HG03280 (cell line): ENCODE results near the gene TMEM86A.
"Not testable (repeated sequence)": the region's sequence is repeated elsewhere in the genome, so short reads cannot be mapped to it uniquely, and the experiment has no call there.

Experiments
- ATAC-seq: cut with Tn5 transposase; IDR thresholded peaks from one replicate; pipeline ENCODE4 v1.9.1; 2021; ENCODE audit warnings: mild to moderate bottlenecking, moderate library complexity; ENCODE audit not compliant: unreplicated experiment

Gene TMEM86A, protein sequence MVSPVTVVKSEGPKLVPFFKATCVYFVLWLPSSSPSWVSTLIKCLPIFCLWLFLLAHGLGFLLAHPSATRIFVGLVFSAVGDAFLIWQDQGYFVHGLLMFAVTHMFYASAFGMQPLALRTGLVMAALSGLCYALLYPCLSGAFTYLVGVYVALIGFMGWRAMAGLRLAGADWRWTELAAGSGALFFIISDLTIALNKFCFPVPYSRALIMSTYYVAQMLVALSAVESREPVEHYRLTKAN

GRCh38 chr11:18698341-18699268, at the start of gene TMEM86A:
Gene TMEM86A (plus strand): TSS chr11:18698779. CDS start chr11:18698887, 108 bp downstream.
- peak; percentile 87 for ATAC-seq

- ATAC-seq: no peak
Measured at GRCh38 chr11:18650353-18650752, 48.2 kb upstream of the TMEM86A start.

GRCh38 chr11:18650859-18651557, 47.6 kb upstream of the TMEM86A start:
- no peak for ATAC-seq

- no peak for ATAC-seq
Measured at GRCh38 chr11:18657673-18658072, 40.9 kb upstream of the TMEM86A start.

DNA sequence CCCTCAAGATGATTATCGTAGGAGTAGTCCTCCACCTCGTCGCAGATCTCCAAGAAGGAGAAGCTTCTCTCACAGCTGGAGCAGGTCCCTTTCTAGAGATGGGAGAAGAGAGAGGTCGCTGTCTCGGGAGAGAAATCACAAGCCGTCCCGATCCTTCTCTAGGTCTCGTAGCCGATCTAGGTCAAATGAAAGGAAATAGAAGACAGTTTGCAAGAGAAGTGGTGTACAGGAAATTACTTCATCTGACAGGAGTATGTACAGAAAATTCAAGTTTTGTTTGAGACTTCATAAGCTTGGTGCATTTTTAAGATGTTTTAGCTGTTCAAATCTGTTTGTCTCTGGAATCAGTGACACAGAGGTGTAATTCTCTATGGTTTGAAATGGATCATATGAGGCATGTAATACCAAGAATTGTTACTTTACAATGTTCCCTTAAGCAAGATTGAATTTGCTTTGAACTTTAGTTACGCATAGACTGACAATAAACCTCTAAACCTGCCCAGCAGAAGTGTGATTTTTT, 33.2 kb upstream of the TMEM86A start:
- not testable (repeated sequence) for ATAC-seq

DNA sequence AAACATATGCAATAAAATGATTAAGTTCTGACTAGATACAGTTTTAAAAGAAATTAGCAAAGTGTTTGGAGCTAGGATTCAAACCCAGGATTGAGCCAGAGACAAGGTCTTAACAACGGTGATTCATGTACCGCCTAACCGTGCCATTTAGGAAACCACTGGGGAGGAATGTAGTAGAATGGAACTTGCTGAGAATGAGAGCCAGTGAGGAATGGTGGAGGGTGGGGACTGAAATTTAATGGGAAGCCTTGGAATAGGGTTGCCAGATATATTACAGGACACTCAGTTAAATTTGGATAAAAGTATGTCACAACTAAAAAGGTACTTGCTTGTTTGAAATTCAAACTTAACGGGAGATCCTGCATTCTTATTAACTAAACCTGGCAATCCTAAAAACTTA, 30.4 kb upstream of the TMEM86A start:
- no peak for ATAC-seq

DNA sequence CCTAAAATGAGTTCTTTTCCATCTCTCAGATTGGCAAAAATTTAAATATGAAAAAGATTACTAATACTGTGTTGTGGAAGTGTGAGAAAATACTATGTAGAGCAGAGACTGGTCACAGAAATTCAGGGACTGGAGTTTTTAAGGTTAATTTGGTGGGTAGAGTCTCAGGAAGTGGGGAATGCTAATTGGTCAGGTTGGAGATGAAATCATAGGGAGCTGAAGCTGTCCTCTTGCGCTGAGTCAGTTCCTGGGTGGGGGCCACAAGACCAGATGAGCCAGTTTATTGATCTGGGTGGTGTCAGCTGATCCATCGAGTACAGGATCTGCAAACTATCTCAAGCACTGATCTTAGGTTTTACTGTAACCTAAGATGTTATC, 29.4 kb upstream of the TMEM86A start:
- ATAC-seq: no peak

GRCh38 chr11:18669711-18670110, 28.9 kb upstream of the TMEM86A start:
- no peak for ATAC-seq

DNA sequence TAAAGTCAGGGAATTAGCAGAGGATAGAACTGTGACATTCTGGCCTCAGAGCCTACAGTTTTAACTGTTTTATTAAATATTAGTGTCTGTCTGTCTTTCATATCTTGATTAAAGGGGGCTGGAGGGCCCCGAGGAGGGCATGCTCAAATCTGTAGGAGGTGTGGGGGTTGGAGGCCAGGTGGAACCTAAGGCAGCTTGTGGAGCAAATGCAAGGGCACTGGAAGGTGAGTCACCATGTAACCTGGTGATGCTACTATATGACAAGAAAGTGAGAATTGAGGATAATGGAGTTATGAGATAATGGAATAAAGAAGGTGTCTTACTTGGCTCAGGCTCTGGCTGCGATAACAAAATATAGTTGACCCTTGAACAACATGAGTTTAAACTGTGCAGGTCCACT, 27.3 kb upstream of the TMEM86A start:
- ATAC-seq: no peak

DNA sequence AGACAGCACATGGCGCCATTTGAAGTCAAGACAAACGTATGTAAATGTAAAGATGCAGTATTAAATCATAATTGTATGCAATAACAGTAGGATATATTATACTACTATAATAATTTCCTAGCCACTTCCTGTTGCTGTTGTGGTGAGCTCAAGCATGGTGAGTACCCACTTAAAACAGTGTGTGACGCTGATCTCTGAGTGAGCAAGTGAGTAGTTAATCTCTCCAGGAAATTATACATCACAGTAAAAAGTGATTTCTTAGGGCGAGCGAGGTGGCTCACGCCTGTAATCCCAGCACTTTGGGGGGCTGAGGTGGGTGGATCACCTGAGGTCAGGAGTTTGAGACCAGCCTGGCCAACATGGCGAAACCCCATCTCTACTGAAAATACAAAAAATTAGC, 26.4 kb upstream of the TMEM86A start:
- not testable (repeated sequence) for ATAC-seq

GRCh38 chr11:18676803-18677202, 21.8 kb upstream of the TMEM86A start:
- no peak for ATAC-seq

GRCh38 chr11:18677560-18677959, 21.0 kb upstream of the TMEM86A start:
- ATAC-seq: no peak

DNA sequence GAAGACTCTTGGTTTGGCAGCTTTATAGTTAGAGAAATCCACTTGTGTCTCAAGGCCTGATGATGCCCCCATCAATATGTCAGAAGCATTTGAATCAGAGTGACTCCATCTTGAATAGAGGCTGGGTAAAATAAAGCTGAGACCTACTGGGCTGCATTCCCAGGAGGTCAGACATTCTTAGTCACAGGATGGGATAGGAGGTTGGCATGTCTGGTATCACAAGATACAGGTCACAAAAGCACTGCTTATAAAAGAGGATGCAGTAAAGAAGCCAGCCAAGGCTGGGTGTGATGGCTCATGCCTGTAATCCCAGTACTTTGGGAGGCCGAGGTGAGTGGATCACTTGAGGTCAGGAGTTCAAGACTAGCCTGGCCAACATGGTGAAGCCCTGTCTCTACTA, 16.6 kb upstream of the TMEM86A start:
- not testable (repeated sequence) for ATAC-seq

DNA sequence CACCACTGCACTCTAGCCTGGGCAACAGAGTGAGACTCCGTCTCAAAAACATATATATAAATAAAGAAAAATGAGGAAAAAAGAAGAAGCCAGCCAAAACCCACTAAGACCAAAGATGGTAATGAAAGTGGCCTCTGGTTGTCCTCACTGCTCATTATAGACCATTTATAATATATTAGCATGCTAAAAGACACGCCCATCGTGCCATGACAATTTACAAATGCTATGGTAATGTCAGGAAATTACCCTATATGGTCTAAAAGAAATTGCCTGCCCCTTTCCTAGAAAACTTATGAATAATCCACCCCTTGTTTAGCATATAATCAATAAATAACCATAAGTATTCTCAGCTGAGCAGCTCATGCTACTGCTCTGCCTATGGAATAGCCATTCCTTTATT, 16.1 kb upstream of the TMEM86A start:
- ATAC-seq: no peak

GRCh38 chr11:18684267-18684666, 14.3 kb upstream of the TMEM86A start:
- ATAC-seq: no peak

- not testable (repeated sequence) for ATAC-seq
Measured at GRCh38 chr11:18691467-18692140, 7.0 kb upstream of the TMEM86A start.

GRCh38 chr11:18692941-18693760, 5.4 kb upstream of the TMEM86A start:
- ATAC-seq: no peak

- no peak for ATAC-seq
Measured at GRCh38 chr11:18696638-18697225, 1.8 kb upstream of the TMEM86A start.

DNA sequence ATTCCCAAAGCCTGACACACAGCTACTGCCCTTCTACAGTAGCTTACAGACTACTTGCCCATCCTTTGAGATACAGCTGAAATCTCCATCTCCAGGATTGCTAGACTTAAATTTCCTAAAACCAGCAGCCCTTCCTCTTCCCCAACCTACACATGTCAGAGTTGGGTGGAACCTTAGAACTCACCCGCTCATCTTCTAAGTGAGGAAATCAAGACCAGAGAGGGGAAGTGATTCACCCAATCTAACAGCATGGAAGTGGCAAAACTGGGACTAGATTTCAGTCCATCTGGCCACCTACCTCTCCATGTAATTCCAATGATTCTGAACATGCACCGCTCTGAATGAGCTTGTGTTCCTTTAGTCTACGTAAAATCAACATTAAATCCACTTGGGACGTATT, 1.0 kb upstream of the TMEM86A start:
- ATAC-seq: no peak

DNA sequence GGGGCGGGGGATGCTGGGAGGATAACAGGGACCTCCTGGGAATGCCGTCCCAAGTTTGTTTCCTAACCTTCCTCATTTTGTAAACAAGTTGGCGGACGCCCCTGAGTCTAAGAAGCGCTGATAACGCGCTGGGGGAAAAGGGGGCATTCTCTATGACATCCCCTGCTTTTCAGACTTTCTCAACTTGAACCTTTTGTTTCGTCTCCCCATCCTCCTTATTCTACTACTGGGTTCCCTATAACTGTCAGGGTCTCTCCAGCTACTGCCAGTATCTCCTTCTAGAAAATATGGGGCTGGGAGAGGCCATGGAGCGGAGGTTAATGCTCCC, 654 bp downstream of the TMEM86A start:
- ATAC-seq: no peak
